ENCODE measurements around the gene SPHK2. TPM values are rescaled to one million over a fixed set of nuclear protein-coding genes. Genes with fewer than 3 reads are reported as not detected.

SPHK2 gene
- total and polyA plus RNA-seq, 9 donors = 2.9 to 37.2 (median 25.4) TPM

GRCh38 chr19:48642862-48643261 is 23.6 kb downstream of the SPHK2 start:
- whole genome bisulfite sequencing, 3 donors = 90 to 96% (median 91%) methylated on average over 5 of the region's 5 CpGs
- peaks cover 10% of the 10 kb centered on the region for H3K4me1 ChIP-seq (ENCODE audit: insufficient read depth)
- H3K4me3 ChIP-seq = no peak overlapping the region
- DNase-seq = no peak
- no peak for TF ChIP-seq POLR2A (IDR thresholded peaks at IDR 0.05)
- no peak for TF ChIP-seq CTCF (IDR thresholded peaks at IDR 0.05)
- TF ChIP-seq EP300 (IDR thresholded peaks at IDR 0.05) = no peak
- intact Hi-C loops (cut with DNase I) = loop anchor here in 1 of 4 donors (10.0 kb wide), 1 partner anchor 72 kb away; the partner anchor contains the start of gene MAMSTR
- no peaks in the 10 kb centered on the region for H3K27me3 ChIP-seq
- H3K9me3 ChIP-seq = no peaks in the 10 kb centered on the region
- H3K27ac ChIP-seq = no peak overlapping the region
- no peaks in the 10 kb centered on the region for H3K36me3 ChIP-seq

- Histone ChIP-seq H3K27ac (peak overlapping the region; percentile 92 to 97), H3K4me1 (ENCODE audit: insufficient read depth) (peaks cover 4% of the 10 kb centered on the region), H3K9me3 (no peaks in the 10 kb centered on the region), H3K27me3 (no peaks in the 10 kb centered on the region), H3K36me3 (no peaks in the 10 kb centered on the region), H3K4me3 (no peak overlapping the region)
- WGBS, 3 donors = 38 to 54% (median 45%) methylated on average over 4 of the region's 4 CpGs
- TF ChIP-seq CTCF (IDR thresholded peaks at IDR 0.05) (no peak), EP300 (IDR thresholded peaks at IDR 0.05) (no peak), POLR2A (IDR thresholded peaks at IDR 0.05) (no peak)
- intact Hi-C loops (cut with DNase I) = loop anchor here in 1 of 4 donors (10.0 kb wide), 1 partner anchor 70 kb away; the partner anchor contains the start of gene MAMSTR
- no peak for DNase-seq
Observed at GRCh38 chr19:48644355-48644754, 25.0 kb downstream of the SPHK2 start.

GRCh38 chr19:48644839-48645619 is 25.7 kb downstream of the SPHK2 start:
- 1 to 3% (median 1%) methylated on average over 25 of the region's 25 CpGs for WGBS, 3 donors
- DNase-seq = peak; percentile 79 to 87 (median 82)
- H3K27ac ChIP-seq = peak overlapping the region; percentile 92 to 97
- no peak for TF ChIP-seq CTCF (IDR thresholded peaks at IDR 0.05)
- TF ChIP-seq POLR2A (IDR thresholded peaks at IDR 0.05) = peak; percentile 39
- no peak for TF ChIP-seq EP300 (IDR thresholded peaks at IDR 0.05)
- H3K9me3 ChIP-seq = no peaks in the 10 kb centered on the region
- no peaks in the 10 kb centered on the region for H3K27me3 ChIP-seq
- peak overlapping the region; percentile 56 for H3K4me3 ChIP-seq
- no peaks in the 10 kb centered on the region for H3K36me3 ChIP-seq
- intact Hi-C loops (cut with DNase I) = loop anchor here in 2 of 4 donors (5.0 to 10.0 kb wide), 3 partner anchors 70 to 322 kb away; partner anchors contain the start of genes FTL (in 1 of the 2) and MAMSTR (in 1 of the 2)
- peaks cover 4% of the 10 kb centered on the region for H3K4me1 ChIP-seq (ENCODE audit: insufficient read depth)

GRCh38 chr19:48645620-48646000 is 26.3 kb downstream of the SPHK2 start:
- no peak for TF ChIP-seq EP300 (IDR thresholded peaks at IDR 0.05)
- TF ChIP-seq CTCF (IDR thresholded peaks at IDR 0.05) = no peak
- no peak for TF ChIP-seq POLR2A (IDR thresholded peaks at IDR 0.05)
- Histone ChIP-seq H3K27ac (peak overlapping the region; percentile 92 to 97), H3K4me1 (ENCODE audit: insufficient read depth) (peaks cover 4% of the 10 kb centered on the region), H3K27me3 (no peaks in the 10 kb centered on the region), H3K4me3 (peak overlapping the region; percentile 56), H3K36me3 (no peaks in the 10 kb centered on the region), H3K9me3 (no peaks in the 10 kb centered on the region)
- DNase-seq = peak in 1 of 5 donors; percentile 35
- WGBS, 3 donors = 1 to 2% (median 2%) methylated on average over 6 of the region's 6 CpGs
- intact Hi-C loops (cut with DNase I) = loop anchor here in 2 of 4 donors (5.0 to 10.0 kb wide), 3 partner anchors 69 to 322 kb away; partner anchors contain the start of genes FTL (in 1 of the 2) and MAMSTR (in 1 of the 2)

Measured in ovary (tissue), 9 donors.